ENCODE data around the gene CPNE6. TPM values are rescaled to one million over a fixed set of nuclear protein-coding genes. Genes with fewer than 3 reads are reported as not detected.

The CPNE6 gene
- polyA plus RNA-seq, 1 of the 3 experiments (the other 2 are of a cell fraction), result not detected

- H3K9ac ChIP-seq, result no peak overlapping the region
- 70% methylated on average over 9 of the region's 9 CpGs for WGBS (ENCODE audit: low lambda C conversion rate)
- TF ChIP-seq RFX5 (IDR thresholded peaks at IDR 0.05; ENCODE audit: low read length) (0 out of 2 replicates have a peak, but pooled peaks have one; percentile 43), CHD2 (IDR thresholded peaks at IDR 0.05; ENCODE audit: low read length, partially characterized antibody) (peak; percentile 20), EP300 (IDR thresholded peaks at IDR 0.05; ENCODE audit: borderline replicate concordance in 1 of 2, low read depth in 1 of 2, low read length in 1 of 2) (no peak), MXI1 (IDR thresholded peaks at IDR 0.05; ENCODE audit: low read depth, low read length) (peak; percentile 43; the same call in 1 of the 2 replicates), NRF1 (IDR thresholded peaks at IDR 0.05; ENCODE audit: low read depth, low read length) (no peak)
- DNase-seq, result peak; percentile 82
- no peaks in the 10 kb centered on the region for H3K9me2 ChIP-seq
- ChIA-PET POLR2A (interaction anchor here (1.1 to 4.5 kb wide), 9 partner anchors 11 to 67 kb away, joined by 5 to 46 read pairs (median 9); partner anchors contain the start of genes CARMIL3, DCAF11, EMC9 and NRL), CTCF (interaction anchor here (0.8 to 42.8 kb wide), 9 partner anchors 9 to 357 kb away, joined by 3 to 1159 read pairs (median 6); partner anchors contain the start of genes CARMIL3, CPNE6, IRF9 and PCK2)
- H3K4me3 ChIP-seq (ENCODE audit: low read depth in 2 of 2, low read length in 1 of 2), result no peak overlapping the region
- no peaks in the 10 kb centered on the region for H3K79me2 ChIP-seq (ENCODE audit: insufficient read depth)
- H3K4me1 ChIP-seq (ENCODE audit: control insufficient read depth in 1 of 2, insufficient read depth in 2 of 2, low read depth in 1 of 2, low read length in 1 of 2), result peaks cover 0 to 30% of the 10 kb centered on the region in 2 experiments; a peak in 1 of 4 replicates
- no peaks in the 10 kb centered on the region for H3K36me3 ChIP-seq (replicated peaks in 1 of 2; ENCODE audit: control insufficient read depth in 1 of 2, insufficient read depth in 2 of 2, low read length in 1 of 2)
- H2AFZ ChIP-seq (ENCODE audit: low read depth), result no peak overlapping the region
- peak overlapping the region in 1 of 2 experiments; percentile 73; a peak in 2 of 4 replicates for H3K27ac ChIP-seq (ENCODE audit: low read depth in 2 of 2, low read length in 1 of 2)
- no peak overlapping the region for H3K4me2 ChIP-seq
- no peaks in the 10 kb centered on the region for H4K20me1 ChIP-seq (ENCODE audit: insufficient read depth)
- H3F3A ChIP-seq (replicated peaks; ENCODE audit: insufficient read depth), result no peaks in the 10 kb centered on the region
- H3K27me3 ChIP-seq (ENCODE audit: insufficient read depth), result peaks cover 5% of the 10 kb centered on the region; the same call in 1 of the 2 replicates
- no peaks in the 10 kb centered on the region for H3K9me3 ChIP-seq
Observed at GRCh38 chr14:24079491-24080141, 8.3 kb downstream of the CPNE6 start.

DNA sequence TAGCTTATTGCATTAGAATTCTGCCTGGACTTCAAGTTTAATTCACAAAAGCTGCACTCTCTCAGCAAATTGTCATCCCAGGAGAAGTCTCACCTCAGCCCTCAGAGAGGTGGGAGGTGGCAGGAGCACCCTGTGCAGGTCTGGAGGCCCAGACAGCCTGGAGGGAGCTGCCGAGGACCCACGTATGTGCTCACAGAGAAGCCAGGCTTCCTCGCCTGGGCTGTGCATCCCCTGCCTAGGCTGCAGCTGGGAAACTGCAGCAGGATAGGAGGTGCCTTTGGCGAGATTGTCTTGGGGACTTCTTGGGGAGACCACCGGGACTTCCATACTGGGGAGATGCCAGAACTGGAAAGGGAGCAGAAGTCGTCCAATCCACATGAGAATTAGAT is 8.8 kb downstream of the CPNE6 start:
- Histone ChIP-seq H3K4me3 (ENCODE audit: low read depth in 2 of 2, low read length in 1 of 2) (no peak overlapping the region), H3K4me2 (no peak overlapping the region), H3K36me3 (replicated peaks in 1 of 2; ENCODE audit: control insufficient read depth in 1 of 2, insufficient read depth in 2 of 2, low read length in 1 of 2) (no peaks in the 10 kb centered on the region), H3K27ac (ENCODE audit: low read depth in 2 of 2, low read length in 1 of 2) (peak overlapping the region in 1 of 2 experiments; percentile 73; a peak in 2 of 4 replicates), H2AFZ (ENCODE audit: low read depth) (no peak overlapping the region), H3K27me3 (ENCODE audit: insufficient read depth) (peaks cover 5% of the 10 kb centered on the region; the same call in 1 of the 2 replicates), H3K4me1 (ENCODE audit: control insufficient read depth in 1 of 2, insufficient read depth in 2 of 2, low read depth in 1 of 2, low read length in 1 of 2) (peaks cover 0 to 30% of the 10 kb centered on the region in 2 experiments; a peak in 1 of 4 replicates), H3F3A (replicated peaks; ENCODE audit: insufficient read depth) (no peaks in the 10 kb centered on the region), H3K9me3 (no peaks in the 10 kb centered on the region), H3K79me2 (ENCODE audit: insufficient read depth) (no peaks in the 10 kb centered on the region), H3K9me2 (no peaks in the 10 kb centered on the region), H3K9ac (no peak overlapping the region), H4K20me1 (ENCODE audit: insufficient read depth) (no peaks in the 10 kb centered on the region)
- POLR2A ChIA-PET, result interaction anchor here (1.3 to 4.5 kb wide), 8 partner anchors 11 to 66 kb away, joined by 5 to 46 read pairs (median 10); partner anchors contain the start of genes CARMIL3, DCAF11, EMC9 and NRL
- DNase-seq, result no peak
- 51% methylated on average over 3 of the region's 6 CpGs for WGBS (ENCODE audit: low lambda C conversion rate)
- TF ChIP-seq, protein P1, sequence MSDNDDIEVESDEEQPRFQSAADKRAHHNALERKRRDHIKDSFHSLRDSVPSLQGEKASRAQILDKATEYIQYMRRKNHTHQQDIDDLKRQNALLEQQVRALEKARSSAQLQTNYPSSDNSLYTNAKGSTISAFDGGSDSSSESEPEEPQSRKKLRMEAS (IDR thresholded peaks at IDR 0.05; ENCODE audit: low read depth), result no peak
- TF ChIP-seq ELF1 (IDR thresholded peaks at IDR 0.05), result no peak
- TF ChIP-seq NRF1 (IDR thresholded peaks at IDR 0.05; ENCODE audit: low read depth, low read length), result no peak
- no peak for TF ChIP-seq TEAD4 (IDR thresholded peaks at IDR 0.05; ENCODE audit: borderline replicate concordance, insufficient read depth)
- no peak for TF ChIP-seq RFX5 (IDR thresholded peaks at IDR 0.05; ENCODE audit: low read length)
- no peak for TF ChIP-seq RAD21 (IDR thresholded peaks at IDR 0.05; ENCODE audit: low read length)
- TF ChIP-seq USF2 (IDR thresholded peaks at IDR 0.05; ENCODE audit: borderline replicate concordance, low read depth, low read length), result no peak
- TF ChIP-seq CHD2 (IDR thresholded peaks at IDR 0.05; ENCODE audit: low read length, partially characterized antibody), result no peak
- TF ChIP-seq GATA2 (CRISPR knock-in tag; IDR thresholded peaks at IDR 0.05), result no peak
- no peak for TF ChIP-seq RCOR1 (IDR thresholded peaks at IDR 0.05; ENCODE audit: low read length)
- CTCF ChIA-PET, result interaction anchor here (0.9 to 42.8 kb wide), 10 partner anchors 9 to 357 kb away, joined by 3 to 1159 read pairs (median 6); partner anchors contain the start of genes CARMIL3, CPNE6, DCAF11 and IRF9

Measured in SK-N-SH (cell line).